ENCODE data around the gene KIRREL3. TPM values are rescaled to one million over a fixed set of nuclear protein-coding genes. Genes with fewer than 3 reads are reported as not detected.

Gene KIRREL3
- total and polyA plus RNA-seq, 2 of the 4 experiments (the other 2 are of a cell fraction): 10.9 to 15.9 TPM

GRCh38 chr11:126466236-126467045 lies 534.1 kb downstream of the KIRREL3 start:
- no peak overlapping the region for H2AFZ ChIP-seq (replicated peaks; ENCODE audit: low read length, poor library complexity)
- H3K79me1 ChIP-seq (ENCODE audit: low read depth in 1 of 2, low read length in 2 of 2): no peaks in the 10 kb centered on the region
- no peak overlapping the region for H3K4me3 ChIP-seq (ENCODE audit: insufficient read depth, low read depth, low read length)
- H4K91ac ChIP-seq (ENCODE audit: insufficient read depth, low read depth, low read length): no peak overlapping the region
- ChIA-PET POLR2A (ENCODE audit: unreplicated experiment) (no interaction called here), CTCF (interaction anchor here (0.7 to 1.4 kb wide), 2 partner anchors 14 to 19 kb away, joined by 3 to 7 read pairs; no protein-coding TSS in a partner anchor)
- no peak overlapping the region for H3K23ac ChIP-seq (ENCODE audit: low read depth, low read length)
- H3K18ac ChIP-seq (ENCODE audit: low read depth, low read length): no peak overlapping the region
- no peak for TF ChIP-seq BHLHE40 (IDR thresholded peaks at IDR 0.05; ENCODE audit: low read depth, low read length)
- TF ChIP-seq MAZ (IDR thresholded peaks at IDR 0.05; ENCODE audit: borderline replicate concordance, low read depth, low read length): no peak
- no peak for TF ChIP-seq MAFK (IDR thresholded peaks at IDR 0.05; ENCODE audit: low read depth, low read length)
- TF ChIP-seq USF2 (IDR thresholded peaks at IDR 0.05; ENCODE audit: low read depth, low read length): no peak
- TF ChIP-seq ELK1 (IDR thresholded peaks at IDR 0.05; ENCODE audit: borderline replicate concordance, low read depth, low read length): no peak
- TF ChIP-seq POLR2A (IDR thresholded peaks at IDR 0.05; ENCODE audit: low read depth, low read length): no peak
- TF ChIP-seq CEBPB (IDR thresholded peaks at IDR 0.05; ENCODE audit: low read depth, low read length): no peak
- no peak for TF ChIP-seq RCOR1 (IDR thresholded peaks at IDR 0.05; ENCODE audit: insufficient replicate concordance, low read length)
- no peak for TF ChIP-seq MXI1 (IDR thresholded peaks at IDR 0.05; ENCODE audit: borderline replicate concordance, low read depth, low read length)
- TF ChIP-seq RAD21 (IDR thresholded peaks at IDR 0.05; ENCODE audit: low read length): no peak
- TF ChIP-seq NFE2L2 (IDR thresholded peaks at IDR 0.05; ENCODE audit: low read depth, low read length): no peak
- TF ChIP-seq RFX5 (IDR thresholded peaks at IDR 0.05; ENCODE audit: low read depth, low read length): no peak
- H3K4me1 ChIP-seq (ENCODE audit: control insufficient read depth, insufficient read depth, low read length): no peaks in the 10 kb centered on the region
- no peaks in the 10 kb centered on the region; the same call in 1 of the 2 replicates for H3K27me3 ChIP-seq (ENCODE audit: control insufficient read depth, insufficient read depth, low read length)
- no peak overlapping the region for H4K5ac ChIP-seq (ENCODE audit: low read depth, low read length)
- no peak overlapping the region for H3K56ac ChIP-seq (ENCODE audit: extremely low read depth, insufficient read depth, low read length)
- no peaks in the 10 kb centered on the region; the same call in 1 of the 2 replicates for H4K20me1 ChIP-seq (ENCODE audit: insufficient read depth, low read length)
- H3K9ac ChIP-seq (ENCODE audit: low read depth, low read length): no peak overlapping the region
- no peaks in the 10 kb centered on the region for H3K9me1 ChIP-seq (ENCODE audit: insufficient read depth, low read length)
- no peak overlapping the region for H2BK120ac ChIP-seq (ENCODE audit: low read depth, low read length)
- intact Hi-C loops (cut with micrococcal nuclease) (no loop called here), in situ Hi-C loops (cut with MboI; ENCODE audit: low sequenced_read_pairs) (no loop called here), dilution Hi-C loops (cut with HindIII; ENCODE audit: low sequenced_read_pairs, unreplicated experiment) (no loop called here)
- no TSS peak for BruUV-seq (replicated peaks)
- no peak overlapping the region for H3K27ac ChIP-seq (ENCODE audit: insufficient read depth, low read length)
- H2BK15ac ChIP-seq (ENCODE audit: low read depth, low read length): no peak overlapping the region
- peaks cover 5% of the 10 kb centered on the region for H3K9me3 ChIP-seq (ENCODE audit: control insufficient read depth, insufficient read depth, low read length)
- H3K36me3 ChIP-seq (ENCODE audit: control insufficient read depth, insufficient read depth, low read length): no peaks in the 10 kb centered on the region
- no peak overlapping the region for H3K14ac ChIP-seq (replicated peaks; ENCODE audit: low read depth, low read length)
- WGBS, 2 experiments (ENCODE audit: extremely low coverage in 2 of 2, insufficient read length in 1 of 2): 20% methylated on average over 1 of the region's 18 CpGs; no CpG with 5 or more reads in 1 of the 2 experiments
- no peak for DNase-seq
- no peak overlapping the region for H4K8ac ChIP-seq (ENCODE audit: low read depth in 2 of 2, low read length in 2 of 2)
- no peak overlapping the region for H2BK5ac ChIP-seq (ENCODE audit: low read depth, low read length, poor library complexity, severe bottlenecking)
- no peak overlapping the region for H2AK5ac ChIP-seq (ENCODE audit: low read depth, low read length)
- no peak overlapping the region for H3K4ac ChIP-seq (ENCODE audit: low read depth, low read length)
- no peak overlapping the region for H2BK20ac ChIP-seq (ENCODE audit: low read depth, low read length)
- H2AK9ac ChIP-seq (replicated peaks; ENCODE audit: low read depth, low read length, poor library complexity): no peak overlapping the region
- H3K4me2 ChIP-seq (ENCODE audit: low read depth, low read length): no peak overlapping the region
- no peak for ATAC-seq (ENCODE audit: low read depth)

Data from IMR-90 (cell line).